ENCODE results near the gene FHIT.

Gene FHIT

DNA sequence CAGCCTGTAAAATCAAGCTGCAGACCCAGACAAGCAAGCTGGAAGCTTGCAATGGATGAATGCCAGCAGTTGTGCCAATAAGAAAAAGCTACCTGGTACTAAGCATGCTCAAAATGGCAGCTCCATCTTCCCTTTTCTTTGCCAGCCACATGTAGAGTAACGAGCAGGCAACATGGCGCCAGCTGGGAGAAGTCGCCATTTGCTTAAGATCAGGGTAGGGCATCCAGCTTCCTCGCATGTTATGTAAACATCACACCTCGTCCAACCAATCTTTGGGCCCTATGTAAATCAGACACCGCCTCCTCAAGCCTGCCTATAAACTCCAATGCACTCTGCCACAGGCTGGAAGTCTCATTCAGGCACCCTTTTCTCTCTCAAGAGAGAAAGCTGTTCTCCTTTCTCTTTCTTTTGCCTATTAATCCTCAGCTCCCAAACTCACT, 973.9 kb downstream of the FHIT start:
- DNase-seq (ENCODE audit: low spot score) = no peak

DNA sequence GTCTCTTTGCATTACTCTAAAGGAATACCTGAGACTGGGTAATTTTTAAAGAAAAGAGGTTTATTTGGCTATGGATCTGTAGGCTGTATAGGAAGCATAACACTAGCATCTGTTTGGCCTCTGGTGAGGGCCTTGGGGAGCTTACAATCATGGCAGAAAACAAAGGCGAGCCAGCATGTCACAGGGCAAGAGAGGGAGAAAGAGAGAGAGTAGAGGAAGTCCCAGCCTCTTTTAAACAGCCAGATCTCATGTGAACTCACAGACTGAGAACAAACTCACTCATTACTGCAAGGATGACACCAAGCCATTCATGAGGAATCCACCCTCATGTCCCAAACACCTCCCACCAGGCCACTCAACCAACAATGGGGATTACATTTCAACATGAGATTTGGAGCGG, 974.6 kb downstream of the FHIT start:
- no peak for DNase-seq (ENCODE audit: low spot score)

DNA sequence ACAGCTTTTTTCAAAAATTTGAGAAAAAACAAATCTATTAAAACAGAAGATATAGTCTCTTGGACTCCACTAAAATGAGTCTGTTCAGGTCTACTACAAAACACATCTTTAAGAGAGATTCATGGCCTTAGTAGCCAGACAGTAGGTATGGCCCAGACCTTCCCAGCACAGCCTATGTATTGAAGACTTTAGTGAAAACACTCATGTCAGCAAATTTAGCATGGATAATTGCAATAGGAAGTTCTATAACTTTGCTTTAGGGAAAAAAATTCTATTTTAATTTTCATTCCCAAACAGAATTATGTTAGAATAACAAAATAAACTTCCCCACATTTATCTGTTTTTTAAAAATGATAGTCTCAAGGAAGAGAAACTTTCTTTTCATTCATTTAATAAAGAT, 976.6 kb downstream of the FHIT start:
- DNase-seq (ENCODE audit: low spot score) = no peak

DNA sequence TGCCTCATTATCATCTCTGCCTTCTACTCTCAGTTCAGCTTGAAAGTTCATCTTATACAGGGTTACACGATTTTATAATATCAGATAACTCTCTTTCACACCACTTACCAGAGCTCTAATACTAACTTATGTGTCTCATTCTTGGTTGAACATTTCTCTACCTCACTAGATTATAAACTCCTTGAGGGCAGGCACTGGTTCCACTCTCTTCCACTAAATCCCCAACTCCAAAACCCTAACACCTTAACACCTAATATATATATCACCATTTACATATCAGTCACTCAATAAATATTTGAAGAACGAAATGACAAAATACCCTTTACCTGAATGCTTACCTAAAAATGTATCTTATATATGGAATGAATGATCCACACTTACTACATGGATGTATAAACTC, 977.2 kb downstream of the FHIT start:
- DNase-seq (ENCODE audit: low spot score) = no peak

DNA sequence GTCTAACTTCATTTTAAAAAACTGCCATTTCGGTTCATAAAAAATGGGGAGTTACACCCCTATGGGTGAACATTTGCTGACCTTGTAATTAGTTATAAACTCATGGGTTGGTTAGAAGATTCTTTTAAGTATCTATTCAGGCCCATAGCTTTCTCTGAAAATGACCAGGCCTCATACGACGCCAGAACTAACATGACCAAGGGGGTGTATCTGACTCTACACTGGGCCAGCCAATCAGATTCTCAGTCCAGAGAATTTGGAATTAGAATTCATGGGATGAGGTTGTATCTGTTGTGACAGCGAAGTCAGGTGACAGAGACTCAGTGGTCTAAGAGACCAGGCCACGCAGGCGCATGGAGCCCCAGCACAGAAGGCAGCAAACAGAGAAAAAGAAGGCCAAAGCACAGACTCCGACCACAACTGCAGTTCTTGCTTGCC, 981.4 kb downstream of the FHIT start:
- DNase-seq (ENCODE audit: low spot score) = no peak

DNA sequence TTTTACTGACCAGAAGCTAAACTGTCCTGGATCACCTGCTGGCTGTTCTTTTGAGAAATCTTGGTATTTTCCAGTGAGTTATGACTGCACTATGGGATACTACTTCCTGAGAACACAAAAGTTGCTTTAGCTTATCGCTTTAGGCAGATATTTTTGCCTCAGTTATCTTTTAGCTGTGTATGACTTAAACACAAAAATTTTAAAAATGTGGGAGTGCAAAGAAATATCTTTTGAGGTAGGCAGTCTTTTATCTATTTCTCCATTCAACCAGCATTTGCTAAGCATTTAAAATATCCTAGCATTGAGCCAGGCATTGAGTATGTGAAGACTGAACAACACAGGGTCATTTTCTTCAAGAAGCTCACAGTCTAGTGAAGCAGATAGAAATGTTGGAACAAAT, 981.9 kb downstream of the FHIT start:
- DNase-seq (ENCODE audit: low spot score) = no peak

DNA sequence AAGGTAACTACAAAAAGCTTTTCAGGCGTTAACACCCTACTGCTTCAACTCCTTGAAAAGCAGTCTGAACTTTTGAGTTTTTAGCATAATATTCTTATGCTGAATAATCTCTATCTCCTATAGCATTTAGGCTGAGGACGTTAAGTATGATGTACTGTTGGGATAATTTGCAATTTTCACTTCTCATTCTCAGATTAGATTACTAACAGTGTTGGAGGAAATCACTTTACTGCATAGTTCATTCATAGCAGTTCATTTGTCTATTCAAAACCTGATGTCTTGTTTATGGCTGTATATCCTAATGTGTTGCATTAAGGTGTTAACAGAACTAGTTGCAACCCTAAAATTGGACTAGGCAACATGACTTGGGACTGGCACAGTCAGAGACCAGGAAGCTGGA, 983.1 kb downstream of the FHIT start:
- no peak for DNase-seq (ENCODE audit: low spot score)

DNA sequence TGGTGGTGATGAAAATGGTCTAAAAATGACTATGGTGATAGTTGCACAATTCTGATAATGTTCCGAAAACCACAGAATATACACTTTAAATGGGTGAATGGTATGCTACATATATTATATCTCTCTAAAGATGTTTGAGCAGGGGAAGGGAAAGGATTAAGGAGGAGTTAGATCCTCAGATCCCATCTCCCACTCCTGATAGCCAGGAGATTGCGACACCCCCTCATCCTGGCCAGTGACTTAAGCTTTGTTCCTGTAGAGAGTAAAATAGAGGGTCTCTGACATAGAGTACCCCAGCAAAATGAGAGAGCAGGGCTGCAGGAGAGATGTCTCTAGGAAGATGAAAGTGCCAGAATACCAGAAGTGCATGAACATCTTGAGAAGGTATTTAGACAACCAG, 984.8 kb downstream of the FHIT start:
- DNase-seq (ENCODE audit: low spot score) = no peak

DNA sequence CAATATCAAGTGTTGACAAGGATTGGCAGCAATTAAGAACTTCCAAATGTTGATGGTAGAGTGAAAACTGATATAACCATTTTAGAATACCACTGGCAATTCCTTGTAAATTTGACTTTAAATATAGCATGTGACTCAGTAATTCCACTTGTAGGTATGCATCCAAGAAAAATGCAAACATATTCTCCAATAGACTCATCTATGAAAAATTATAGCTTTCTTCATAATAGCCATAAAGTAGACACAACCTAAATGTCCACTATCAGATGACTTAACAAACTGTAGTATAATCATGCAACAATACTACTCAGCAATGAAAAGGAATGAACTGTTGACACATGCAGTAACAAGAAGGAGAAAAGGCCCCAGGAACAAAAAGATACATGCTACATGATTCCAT, 988.1 kb downstream of the FHIT start:
- no peak for DNase-seq (ENCODE audit: low spot score)

DNA sequence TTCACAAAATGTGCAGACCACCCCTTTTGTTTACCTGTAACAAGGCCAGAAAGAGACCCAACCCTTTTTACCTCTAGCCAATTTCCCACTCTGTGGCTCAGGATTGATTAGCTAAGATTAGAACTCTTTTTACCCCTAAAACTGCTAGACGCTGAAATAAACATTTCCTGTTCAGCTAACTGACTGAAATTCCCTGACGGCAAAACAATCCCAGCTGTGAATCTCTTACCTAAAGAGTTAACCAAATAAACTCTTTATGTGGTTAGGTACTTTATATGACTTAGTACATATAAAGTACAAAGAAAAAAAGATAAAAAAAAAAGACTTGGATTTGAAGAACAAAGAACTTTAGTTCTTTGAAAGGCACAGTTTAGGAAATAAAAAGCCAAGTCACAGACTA, 988.7 kb downstream of the FHIT start:
- no peak for DNase-seq (ENCODE audit: low spot score)

DNA sequence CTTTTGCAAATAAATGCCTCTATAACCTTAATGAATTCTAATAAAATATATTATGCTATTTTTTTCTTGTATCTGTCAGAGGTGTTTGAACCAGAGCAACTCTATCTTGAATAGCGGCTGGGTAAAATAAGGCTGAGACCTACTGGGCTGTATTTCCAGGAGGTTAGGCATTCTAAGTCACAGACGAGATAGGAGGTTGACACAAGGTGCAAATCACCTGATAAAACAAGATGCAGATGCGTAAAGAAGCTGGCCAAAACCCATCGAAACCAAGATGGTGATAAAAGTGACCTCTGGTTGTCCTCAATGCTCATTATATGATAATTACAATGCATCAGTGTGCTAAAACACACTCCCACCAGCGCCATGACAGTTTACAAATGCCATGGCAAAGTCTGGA, 990.7 kb downstream of the FHIT start:
- DNase-seq (ENCODE audit: low spot score) = no peak

DNA sequence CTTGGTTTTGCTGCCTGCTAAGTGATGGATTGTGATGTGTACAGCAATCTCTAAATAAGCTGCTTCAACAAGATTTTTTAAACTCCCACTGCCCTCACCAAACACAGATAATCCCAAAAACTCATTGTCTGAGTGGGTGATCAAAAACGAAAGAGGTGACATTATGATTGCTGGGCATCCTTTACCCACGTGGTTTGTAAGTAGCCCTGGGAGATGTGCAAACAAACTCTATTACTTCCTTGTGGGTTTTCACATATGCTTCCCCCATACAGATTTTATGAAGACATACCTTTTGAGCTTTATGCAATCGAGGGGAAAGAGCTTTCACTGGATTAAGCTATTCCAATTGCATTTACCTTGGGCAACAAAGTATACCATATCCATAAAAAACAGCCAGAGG, 1000.4 kb downstream of the FHIT start:
- no peak for DNase-seq (ENCODE audit: low spot score)

DNA sequence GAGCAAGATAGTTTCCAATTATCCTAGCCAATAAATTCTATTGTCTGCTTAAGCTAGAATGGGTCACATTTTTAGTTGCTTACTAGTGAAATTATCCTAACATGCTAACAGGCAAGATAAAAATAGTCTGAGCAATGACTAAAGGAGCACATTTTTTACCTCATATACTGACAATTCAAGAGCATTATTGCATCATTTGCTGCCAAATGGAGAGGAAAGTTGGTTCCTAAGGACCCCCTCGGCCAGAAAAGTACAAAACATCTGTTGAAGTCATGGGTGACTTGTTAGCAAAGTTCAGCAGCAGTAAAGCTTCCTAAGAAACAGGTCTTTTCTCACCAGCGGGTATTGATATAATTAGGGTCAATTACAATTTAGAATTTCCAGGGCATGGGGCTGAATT, 1001.0 kb downstream of the FHIT start:
- DNase-seq (ENCODE audit: low spot score) = no peak

DNA sequence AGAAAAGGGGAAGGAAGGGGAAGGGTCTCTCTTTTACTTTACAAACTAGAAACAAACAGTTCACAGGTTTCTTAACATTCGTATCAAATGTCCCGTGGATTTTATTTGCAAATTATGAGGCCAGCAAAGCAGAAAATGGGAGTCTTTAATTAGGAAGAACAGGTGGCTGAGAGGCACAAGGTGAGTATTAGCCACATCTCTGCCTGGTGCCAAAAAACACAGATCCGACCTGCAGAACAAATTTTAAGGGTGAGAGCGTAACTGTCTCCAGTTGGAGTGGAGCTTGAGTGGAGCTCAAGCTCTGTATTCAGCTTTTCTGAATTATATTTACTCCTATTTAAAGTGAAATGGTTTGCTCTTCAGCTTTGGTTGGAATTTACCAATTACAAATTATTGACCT, 1004.9 kb downstream of the FHIT start:
- DNase-seq (ENCODE audit: low spot score) = no peak

DNA sequence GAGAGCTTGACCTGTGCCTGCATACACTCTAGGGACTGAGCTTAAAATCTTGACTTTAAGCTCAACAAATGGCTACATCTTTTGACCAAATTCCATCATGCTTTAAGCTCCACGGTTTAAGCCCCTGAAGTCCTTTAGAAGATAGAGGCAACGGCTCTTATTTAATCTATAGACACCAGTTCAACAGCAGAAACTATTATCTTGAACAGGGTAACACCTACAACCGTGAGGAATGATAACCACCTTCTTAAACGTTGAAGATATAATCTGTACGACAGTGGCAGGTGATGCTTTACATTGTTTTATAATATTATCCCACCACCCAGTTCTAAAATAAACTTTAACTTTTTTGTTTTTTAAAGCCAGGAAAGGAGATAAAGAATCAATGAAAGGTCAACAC, 1007.8 kb downstream of the FHIT start:
- DNase-seq (ENCODE audit: low spot score) = no peak

DNA sequence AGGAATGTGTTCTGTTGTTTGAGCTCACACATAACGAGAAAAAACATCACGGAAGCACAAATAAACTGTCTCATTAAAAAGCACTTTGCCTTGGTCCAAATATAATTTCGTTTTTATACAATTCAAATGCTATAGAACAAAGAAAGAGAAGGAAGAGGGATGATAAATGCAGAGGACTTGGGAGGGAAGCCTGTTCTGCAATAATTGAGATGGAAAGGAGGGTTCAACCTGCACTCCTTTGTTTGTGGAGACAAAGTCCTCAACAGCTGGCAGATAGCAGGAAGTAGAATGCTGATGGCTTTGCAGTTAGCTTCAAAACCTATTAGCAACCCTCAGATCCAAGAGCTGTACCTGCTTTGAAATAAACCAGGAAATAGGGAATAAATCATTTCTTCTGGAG, 1010.8 kb downstream of the FHIT start:
- DNase-seq (ENCODE audit: low spot score) = no peak

DNA sequence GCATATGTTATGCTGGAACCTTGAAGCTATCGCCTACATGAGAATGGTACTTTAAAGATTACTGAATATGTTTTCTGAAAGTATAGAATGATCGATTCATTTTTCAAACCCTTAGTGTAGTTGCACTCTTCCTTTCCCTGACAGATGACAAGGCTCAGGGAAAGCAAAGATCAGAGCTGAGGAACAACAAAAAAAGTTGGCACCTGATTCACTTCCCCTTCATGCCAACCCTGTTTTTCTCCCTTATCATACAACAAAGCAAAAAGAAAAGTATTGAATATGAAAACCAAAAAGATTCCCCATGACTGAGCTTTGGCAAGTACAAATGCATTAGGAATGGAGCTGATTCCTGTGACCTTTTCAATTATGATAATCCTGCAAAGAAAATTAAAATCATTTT, 1012.7 kb downstream of the FHIT start:
- no peak for DNase-seq (ENCODE audit: low spot score)

DNA sequence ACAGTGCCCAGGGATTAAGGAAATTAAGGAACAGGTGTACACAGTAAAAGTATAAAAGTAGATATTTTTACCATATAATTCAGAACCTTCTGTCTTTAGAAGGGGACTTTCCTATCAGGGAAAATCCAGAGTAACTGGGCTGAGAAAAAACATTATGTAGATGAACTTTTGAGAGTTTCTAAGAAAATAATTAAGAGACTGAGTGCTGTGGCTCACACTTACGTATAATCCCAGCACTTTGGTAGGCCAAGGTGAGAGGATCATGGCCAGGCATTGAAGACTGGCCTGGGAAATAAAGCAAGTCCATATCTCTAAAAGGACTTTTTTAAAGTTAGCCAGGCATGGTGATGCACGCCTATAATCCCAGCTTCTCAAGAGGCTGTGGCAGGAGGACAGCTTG, 1021.8 kb downstream of the FHIT start:
- no peak for DNase-seq (ENCODE audit: low spot score)

DNA sequence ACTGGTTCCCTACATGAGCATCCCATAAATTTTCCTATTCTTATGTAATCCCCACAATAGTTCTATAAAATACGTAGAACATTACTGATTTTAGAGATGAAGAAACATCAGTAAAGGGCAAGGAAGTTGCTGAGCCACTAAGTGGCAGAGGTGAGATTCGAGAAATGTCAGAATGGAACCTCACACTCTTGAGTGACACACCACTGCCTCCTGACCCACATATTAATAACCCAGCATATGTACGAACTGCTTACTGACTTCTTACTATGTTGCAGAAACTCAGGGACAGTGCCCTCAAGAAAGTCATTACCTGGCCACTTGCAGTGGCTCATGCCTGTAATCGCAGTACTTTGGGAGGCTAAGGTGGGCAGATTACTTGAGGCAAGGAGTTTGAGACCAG, 1022.4 kb downstream of the FHIT start:
- no peak for DNase-seq (ENCODE audit: low spot score)

DNA sequence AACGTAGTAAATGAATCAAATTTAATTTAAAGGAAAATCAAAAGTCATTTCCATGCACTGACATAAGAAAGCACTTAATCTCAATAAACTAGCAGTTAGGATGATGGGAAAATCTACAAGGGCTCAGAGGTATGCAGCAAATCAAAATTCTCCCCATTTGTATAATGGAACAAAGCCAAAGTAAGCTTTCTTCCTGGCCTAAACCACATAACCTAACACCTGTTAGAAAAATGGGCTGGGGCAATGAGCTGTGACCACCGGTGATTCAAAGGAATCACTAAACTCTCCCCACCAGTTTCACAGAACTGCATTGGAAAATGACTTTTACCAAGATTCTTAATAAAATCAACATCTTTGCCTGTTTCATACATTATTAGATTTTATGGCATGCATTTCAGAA, 1024.3 kb downstream of the FHIT start:
- DNase-seq (ENCODE audit: low spot score) = no peak

DNA sequence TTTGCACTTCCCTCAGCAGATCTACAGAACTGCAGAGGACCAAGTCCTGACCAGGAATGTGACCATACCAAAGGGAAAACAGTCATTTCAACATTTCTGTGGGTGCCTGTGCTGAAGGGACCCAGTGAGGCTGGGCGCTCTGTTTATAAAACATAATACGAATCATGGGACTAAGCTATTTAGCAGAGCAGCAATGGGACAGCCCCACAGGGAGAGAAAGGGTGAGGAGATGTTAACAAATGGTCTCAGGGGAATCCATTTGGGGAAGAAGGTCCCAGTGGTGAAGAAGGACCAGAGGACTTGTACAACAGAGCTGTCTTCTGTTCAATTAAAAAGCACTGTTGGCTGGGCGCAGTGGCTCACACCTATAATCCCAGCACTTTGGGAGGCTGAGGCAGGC, 1025.4 kb downstream of the FHIT start:
- DNase-seq (ENCODE audit: low spot score) = no peak

DNA sequence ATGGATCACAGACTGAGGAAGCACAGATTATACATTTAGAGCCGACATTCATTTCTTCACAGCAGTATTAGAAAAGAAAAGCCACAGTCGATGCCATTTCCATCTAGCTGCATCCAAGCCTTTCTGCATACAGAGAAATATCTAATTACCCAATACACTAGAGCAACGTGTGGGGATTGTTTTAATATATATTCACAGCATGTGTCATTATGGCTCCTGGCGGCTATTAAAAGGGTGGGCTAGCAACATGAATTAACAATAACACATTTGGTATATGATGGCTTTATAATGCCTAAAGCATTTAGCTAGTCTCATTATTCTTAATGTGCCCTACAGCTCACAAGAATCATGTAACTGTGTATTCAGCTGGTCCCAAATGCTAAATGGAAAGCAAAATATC, 1030.5 kb downstream of the FHIT start:
- DNase-seq (ENCODE audit: low spot score) = no peak

DNA sequence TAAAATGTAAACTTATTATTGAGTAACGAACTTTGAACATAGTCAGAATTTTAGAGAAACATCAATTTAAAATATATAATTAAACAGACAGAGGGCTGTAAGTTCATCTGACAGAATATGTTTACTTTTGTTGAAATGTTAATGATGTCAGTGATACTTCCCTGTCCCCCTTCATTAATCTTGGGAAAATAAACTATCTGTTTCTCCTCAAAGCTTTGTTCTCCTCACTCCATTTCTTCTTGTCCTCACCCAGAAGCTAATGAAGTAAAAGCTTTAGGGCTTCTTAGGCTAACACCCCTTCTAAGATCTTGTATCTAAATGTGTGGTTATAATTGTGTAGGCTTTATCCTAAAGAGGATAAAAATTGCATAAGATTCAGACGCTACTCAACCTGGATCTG, 1031.8 kb downstream of the FHIT start:
- DNase-seq (ENCODE audit: low spot score) = no peak

DNA sequence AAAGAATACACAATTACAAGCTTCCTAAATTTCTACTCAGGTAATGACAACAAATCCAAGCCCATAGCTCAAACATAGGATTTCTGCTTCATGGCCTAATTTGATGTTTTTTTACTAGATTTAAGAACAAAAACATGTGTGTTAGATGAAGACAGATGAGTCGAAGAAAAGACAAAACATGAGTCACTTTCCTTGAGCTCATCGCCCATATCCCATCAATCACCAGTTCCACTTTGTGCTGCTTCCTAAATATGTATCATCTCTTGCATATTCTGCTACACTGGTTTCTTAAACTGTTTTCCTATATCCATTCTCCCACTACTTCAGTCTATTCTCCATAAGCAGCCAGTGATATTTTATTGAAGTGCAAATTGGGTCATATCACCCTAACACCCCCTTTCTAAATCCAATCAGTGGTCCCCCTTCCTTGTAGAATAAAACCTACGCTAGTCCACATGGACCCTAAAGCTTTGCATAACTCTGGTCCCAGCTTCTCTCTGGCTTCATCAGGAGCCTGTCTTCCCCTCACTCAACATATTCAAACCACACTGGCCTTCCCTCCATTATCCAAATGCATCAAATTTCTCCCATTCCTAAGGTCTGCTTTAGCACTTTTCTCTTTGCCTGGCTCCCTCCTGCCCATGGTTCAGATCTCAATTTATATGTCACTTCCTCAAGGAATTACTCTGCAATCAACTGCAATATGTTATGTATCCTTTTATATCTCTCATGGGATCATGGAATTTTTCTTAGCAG, 1033.9 kb downstream of the FHIT start:
- DNase-seq (ENCODE audit: low spot score) = no peak
